Activated CD8-positive, alpha-beta memory T cell treated with anti-CD3 and anti-CD28 coated beads for 4 hours (primary cell): ENCODE data around the gene SNX27.
"Not testable (repeated sequence)": the region's sequence is repeated elsewhere in the genome, so short reads cannot be mapped to it uniquely, and the experiment has no call there.

ENCODE experiments used
- DNase-seq, 2 donors: peaks; one replicate each; pipeline ENCODE4 v3.0.0-alpha.2; 2020; ENCODE audit warnings: low read depth in 2 of 2

The SNX27 gene

DNA sequence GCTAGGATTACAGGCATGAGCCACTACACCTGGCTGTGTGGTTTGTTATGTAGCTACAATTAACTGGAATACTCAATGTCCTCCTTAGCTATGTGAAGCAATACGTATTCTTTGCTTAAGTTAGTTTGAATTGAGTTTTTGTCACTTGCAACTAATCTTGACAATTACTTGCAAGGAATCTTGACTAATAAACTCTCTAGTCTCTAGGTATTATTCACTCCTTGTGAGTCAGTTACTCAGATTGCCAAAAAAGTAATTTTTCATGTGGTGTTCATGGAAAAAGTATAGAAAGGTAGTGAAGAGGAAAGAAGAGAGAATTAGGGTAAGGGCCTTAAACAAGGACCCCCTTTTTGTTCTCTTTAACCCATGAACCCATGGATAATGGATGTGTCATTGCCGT, 7.6 kb upstream of the SNX27 start:
- no peak for DNase-seq

DNA sequence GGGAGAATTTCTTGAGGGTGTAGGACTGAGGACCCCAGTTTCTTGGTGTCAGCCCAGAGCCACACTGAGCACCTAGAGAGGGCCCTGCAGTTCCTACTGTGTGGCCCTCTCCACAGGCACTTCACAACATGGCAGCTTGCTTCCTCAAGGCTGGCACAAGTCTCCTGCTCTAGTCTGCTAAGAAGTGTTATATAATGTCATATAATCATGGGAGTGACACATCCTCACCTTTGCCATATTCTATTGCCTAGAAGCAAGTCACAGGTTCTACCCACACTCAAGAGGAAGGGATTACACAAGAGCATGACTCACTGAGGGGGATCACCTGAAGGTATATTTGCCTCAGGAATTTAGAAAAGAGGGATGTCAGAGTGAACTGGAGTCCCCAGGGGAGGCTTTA, 5.5 kb upstream of the SNX27 start:
- DNase-seq: no peak

DNA sequence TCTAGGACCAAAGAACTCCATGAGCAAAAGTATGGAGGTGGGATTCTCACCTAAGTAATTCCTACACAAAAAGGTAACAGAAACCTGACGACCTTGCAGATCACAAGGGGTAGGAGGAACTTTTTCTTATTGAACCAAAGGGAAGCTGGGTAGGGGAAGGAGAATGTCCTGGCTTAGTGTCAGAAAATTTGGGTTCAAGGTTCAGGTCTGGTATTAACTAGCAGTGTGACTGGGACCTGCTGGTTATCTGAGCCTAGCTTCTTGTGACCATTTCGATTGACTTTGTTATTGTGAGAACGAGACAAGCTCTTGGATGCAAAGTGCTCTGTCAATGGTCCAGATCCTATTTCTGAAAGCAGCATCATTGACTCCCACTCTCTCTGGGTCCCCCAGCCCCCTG, 5.0 kb upstream of the SNX27 start:
- DNase-seq: no peak

DNA sequence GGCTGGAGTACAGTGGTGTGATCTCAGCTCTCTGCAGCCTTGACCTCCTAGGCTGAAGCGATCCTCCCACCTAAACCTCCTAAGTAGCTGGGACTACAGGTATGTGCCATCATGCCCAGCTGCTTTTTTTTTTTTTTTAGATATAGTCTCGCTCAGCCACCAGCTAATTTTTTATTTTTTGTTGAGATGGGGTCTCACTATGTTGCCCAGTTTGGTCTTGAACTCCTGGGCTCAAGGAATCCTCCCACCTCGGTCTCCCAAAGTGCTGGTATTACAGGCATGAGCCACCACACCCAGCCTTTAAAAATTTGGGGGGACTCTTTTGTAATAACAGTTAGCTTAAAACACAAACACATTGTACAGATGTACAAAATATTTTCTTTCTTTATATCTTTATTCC, 1.7 kb upstream of the SNX27 start:
- no peak for DNase-seq

DNA sequence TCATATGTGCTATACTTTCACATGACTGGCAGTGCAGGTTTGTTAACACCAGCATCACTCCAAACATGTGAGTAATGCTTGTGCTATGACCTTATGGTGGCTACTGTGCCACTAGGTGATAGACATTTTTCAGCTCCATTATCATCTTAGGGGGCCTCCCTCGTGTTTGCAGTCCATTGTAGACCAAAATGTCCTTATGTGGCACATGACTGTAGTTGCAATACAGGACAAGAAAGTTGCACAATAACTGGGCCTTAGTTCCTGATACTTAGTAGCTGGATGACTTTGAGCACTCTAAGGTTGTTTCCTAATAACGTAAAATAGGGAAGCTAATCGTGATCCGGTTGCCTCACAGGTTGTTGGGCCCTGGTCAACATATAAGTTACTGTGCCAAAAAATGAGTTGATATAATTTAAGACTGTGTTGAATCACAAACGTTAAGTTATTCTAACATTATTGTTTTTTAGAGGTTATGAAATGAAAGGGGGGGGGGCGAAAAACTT, 511 bp upstream of the SNX27 start:
- DNase-seq: no peak

DNA sequence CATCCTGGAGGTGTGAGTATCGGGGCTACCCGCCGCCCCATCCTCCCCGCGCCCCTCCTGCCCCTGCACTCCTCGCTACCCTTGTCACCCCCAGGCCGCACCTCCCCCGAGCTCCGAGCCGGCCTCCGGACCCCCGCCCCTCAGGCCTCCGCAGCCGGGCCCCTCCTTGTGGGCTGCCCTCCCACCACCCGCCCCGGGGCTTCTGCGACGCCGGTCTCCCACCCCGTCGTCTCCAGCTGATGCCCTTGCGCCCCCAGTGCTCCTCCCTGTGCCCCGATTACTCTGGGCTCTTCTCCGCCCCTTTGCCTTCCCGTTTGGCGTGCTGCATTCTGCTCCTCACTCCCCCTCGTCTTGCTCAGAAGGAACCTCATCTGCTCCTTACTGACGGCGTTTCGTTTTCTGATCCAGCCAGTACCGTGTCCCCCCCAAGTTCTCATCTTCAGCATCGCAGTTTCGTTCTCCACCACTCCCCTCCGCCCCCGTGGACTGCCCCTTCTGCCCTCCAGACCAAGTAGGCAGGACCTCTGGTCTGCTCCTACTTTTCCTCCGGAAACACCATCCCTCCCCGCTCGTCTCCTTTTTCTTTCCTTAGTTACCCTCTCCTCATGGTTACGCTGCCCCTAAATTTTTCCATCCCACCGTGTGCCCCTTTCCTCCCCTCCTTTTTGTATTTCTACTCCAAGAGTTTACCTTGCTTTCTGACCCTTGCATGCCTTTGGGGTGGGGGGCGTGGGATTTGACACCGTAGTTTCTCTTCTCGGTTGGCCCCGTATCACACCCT, 841 bp downstream of the SNX27 start:
- DNase-seq: peak in 1 of 2 donors; percentile 3

DNA sequence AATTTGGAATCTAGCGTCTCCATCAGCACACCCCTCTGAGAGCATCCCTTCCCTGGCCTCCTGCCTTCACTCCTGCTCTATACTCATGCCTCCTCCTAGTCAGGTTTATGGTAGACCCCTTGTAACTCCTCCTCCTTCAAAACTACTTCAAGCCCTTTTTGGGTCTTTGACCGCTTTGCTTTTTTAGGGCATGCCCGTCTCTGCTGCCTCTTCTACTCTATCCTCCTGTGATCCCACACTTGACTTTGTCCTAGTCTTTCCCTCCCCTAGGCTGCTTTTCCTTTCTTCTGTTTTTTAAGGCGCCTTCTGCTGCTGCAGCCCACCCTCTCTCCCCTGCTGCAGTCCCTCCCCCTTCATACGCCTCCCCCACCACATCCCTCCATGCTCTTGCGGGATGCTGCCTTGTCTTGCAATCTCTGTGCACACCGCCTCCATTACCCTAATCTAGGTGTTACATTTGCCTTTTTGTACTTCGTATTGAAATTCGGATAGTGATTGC, 1.5 kb downstream of the SNX27 start:
- no peak for DNase-seq

DNA sequence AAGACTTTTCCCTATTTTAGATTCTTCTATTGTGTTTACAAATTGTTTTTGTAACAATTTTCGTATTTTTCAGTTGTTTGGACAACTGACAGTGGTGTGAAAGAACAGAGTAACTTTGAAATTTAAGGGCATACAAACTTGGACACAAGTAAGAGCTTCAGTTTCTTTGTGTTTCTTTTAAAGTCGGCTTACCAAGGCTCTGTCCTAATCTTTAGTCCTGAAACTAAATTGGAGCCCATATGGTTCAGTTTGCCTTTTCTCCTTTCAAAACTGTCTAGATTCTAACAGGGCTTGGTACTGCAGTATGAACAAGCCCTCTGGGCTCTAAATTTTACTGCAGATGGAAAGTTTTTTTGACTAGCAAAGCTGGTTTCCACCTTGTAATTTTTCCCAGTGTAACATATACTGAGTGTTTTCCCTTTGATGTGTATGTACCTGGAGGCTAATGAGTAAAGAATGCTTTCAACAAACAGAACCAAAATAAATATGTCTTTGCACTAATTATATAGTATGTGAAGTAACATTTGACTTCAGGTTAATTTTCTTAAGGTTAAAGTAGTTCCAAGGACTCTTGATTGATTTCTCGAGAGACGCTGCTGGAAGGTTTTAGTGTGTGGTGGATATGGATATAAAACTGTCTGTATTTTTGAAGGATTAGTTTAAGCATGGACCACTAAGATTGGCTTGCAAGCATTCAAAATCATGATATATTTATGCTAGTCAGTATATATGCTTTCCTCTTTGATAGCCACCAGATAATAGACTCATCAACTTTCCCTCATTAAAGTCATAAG, 4.1 kb downstream of the SNX27 start:
- DNase-seq: no peak

DNA sequence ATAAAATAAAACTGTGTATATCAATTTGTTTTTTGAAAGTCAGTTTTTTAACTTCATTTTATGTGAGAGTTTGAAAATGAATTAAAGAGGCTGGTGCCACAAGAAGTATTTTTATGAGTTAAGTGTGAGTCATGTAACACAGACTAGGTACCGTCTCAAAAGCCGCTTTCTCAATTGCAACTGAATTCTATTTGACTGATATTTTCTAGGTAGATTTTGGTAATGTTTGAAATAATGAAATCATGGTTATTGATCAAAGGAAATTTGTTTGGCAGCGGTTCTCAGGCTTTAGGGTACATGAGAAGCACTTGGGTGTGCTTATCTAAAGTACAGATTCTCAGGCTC, 4.6 kb downstream of the SNX27 start:
- DNase-seq: no peak

DNA sequence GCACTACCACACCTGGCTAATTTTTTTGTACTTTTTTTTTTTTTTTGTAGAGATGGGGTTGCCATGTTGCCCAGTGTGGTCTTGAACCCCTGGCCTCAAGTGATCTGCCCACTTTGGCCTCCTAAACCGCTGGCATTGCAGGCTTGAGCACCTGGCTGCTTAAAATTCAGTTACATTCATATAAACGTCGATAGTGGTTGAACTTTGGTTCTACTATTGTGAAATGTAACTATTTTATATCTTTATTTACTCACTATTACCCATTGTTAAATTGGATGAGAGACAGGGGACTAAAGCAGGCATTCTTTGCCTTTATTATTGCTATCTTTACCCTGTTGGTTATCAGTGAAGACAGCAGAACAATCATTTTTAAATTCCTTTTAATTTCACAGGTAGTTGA, 6.2 kb downstream of the SNX27 start:
- DNase-seq: no peak

DNA sequence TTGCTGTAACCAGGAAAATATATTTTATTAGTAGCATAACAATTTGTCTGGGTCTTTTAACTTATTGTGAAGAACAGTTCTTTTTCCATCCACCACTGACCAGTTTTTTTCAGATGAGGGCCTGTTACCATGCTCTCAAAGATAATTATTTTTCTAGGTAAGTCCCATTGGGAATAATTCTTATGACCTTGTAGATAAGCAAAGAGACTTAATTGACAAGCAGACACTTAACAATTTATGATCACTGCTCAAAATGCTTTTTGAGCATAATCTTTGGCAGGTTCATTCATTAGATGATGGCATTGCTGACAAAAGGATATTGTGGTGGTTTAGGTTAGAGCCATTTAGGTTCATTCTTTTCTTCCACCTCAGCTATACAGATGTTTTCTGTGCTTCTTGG, 6.6 kb downstream of the SNX27 start:
- DNase-seq: no peak

DNA sequence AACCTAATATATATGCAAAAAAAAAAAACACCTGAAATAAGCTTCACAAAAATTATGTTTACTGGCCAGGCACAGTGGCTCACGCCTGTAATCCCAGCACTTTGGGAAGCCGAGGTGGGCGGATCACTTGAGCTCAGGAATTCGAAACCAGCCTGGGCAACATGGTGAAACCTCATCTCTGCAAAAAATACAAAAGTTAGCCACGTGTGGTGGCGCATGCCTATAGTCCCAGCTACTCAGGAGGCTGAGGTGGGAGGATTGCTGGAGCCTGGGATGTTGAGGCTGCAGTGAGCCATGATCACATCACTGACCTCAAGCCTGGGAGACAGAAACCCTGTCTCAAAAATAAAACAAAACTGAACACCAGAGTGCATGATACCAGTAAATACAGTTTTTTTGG, 7.1 kb downstream of the SNX27 start:
- not testable (repeated sequence) for DNase-seq

DNA sequence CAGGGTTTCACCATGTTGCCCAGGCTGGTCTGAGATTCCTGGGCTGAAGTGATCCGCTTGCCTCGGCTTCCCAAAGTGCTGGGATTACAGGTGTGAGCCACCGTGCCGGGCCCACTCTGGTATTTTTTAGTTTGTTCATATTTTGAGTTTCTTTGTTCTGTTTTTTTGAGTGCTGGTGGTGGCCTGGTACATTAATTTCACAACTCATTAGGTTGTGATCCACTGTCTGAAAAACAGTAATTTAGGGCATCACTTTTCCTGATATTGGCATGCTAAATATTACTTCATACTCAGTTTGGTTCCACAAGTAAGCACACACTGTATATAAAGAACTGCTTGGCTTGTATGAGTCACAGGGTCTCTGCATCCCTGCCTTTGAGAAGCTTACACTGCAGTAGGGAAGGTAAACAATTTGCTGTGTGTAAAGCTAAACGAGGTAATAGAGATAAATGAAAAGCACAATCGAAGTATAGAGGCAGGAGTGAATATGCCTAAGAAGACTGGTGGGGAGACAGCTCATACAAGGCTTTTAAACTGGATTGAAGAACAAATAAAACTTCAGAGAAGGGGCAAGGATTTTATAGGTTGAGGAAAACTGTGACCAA, 7.7 kb downstream of the SNX27 start:
- DNase-seq: no peak

DNA sequence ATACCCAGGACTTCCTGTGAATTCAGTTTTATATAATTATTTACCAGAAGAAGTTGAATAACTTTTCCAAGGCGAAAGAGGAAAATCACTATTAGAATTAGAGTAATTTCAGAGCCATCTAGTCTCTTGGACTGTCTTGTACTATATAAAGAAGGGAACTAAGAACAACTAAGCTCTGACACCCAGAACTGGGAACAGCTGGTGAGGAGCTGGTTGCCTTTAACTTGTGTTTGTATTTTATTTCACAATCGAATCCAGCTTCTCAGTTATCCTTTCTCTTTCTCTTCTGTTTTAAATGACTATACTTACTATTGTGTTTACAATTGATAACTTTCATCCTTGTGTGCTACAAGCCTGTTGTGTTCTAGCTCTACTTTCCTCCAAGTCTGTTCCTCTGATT, 8.4 kb downstream of the SNX27 start:
- no peak for DNase-seq

DNA sequence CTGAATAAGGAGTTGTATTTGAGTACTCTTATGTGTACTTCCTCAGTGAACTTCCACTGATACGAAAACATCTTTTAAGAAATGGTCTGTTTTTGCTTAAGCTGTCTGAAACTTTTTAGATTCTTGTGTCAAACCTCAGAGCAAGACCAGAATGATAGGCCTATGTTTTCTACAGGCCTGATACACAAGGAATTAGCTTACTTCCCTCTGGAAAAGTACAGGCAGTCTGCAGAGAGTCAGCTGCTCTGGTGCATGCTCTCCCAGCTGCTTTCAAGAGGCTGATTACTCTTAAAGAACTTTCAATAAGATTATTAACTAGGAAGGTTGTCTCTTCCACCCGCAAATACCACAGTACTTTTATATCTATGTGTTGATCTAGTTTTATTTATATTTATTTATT, 9.5 kb downstream of the SNX27 start:
- no peak for DNase-seq

DNA sequence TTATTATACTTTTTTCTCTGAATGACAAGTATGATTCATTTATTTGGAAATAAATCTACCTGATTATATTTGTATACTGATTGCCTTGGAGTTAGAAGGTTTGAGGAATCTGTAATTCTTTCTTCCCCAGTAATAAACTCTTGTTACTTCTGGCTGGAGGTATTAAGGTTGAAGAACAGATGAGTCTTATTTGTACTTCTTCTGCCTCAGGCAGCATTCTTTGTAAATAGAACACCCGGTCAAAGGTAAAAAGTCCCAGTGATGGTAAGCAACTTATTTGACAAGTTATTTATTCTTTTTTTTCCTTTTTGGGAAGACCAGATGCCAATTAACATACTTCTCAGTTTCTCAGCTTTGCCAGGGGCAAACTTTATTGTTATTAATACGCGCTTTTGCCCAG, 12.9 kb downstream of the SNX27 start:
- DNase-seq: no peak

DNA sequence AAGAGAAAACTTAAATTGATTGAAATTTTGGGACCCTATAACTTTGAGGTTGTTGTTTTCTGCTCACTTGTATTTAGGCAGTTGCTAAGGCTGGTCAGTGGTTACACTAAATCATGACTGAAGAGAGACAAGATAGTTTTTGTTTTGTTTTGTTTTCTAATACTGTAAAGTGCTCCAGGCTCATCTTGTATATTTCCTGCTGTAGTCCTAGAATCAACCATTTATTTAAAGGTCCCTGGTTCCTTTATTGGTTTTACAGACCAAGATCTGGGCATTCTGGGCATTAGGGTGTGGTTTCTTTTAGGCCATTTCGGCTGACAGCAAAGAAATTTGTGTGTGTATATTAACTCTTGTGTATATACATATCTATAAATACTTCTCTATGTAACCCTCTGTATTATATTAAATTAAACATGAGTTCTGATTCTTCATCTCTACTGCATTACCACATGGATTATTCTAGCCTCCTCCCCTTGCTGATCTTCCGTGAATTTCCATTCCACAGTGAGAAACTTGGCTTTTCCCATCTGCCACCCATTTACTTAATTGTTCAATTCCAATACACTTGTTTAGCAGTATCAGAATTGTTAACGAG, 15.0 kb downstream of the SNX27 start:
- no peak for DNase-seq

DNA sequence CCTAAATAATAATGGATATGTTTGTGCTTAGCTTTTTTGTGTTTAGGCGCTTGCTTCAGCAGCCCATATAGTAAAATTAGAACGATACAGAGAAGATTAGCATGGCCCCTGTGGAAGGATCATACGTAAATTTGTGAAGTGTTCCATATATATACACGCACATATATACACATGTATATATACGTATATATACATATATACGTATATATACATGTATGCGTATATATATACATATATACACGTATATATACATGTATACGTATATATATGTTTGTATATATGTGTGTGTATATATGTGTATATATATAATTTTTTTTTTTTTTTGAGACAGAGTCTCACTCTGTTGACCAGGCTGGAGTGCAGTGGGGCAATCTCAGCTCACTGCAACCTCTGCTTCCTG, 17.4 kb downstream of the SNX27 start:
- no peak for DNase-seq

DNA sequence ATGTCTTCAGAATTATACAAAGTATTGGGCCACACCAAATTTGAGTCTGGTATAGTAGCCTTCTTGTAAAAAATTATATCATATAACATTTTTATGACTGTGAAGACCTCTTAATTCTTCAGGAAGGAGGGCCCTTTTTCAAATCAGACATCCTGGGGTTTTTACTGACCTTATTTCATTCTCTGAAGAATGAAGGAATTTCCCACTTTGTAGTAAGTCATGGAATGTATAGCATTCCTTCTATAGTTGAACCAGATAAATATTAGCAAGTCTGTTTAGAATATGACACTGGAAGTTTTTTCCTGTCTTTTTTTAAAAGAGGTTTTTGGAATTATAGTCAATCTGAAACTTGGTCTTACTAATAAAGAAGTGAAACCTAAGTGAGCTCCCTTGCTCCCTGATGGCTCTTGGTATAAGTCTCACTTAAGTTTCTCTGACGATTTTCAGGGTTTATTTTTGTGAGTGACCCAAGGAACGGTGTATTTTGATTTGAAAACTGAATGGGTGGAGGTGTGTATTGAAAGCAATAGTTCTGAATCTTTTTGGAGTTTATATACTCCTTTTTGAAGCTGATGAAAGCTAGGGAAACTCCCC, 23.7 kb downstream of the SNX27 start:
- no peak for DNase-seq

DNA sequence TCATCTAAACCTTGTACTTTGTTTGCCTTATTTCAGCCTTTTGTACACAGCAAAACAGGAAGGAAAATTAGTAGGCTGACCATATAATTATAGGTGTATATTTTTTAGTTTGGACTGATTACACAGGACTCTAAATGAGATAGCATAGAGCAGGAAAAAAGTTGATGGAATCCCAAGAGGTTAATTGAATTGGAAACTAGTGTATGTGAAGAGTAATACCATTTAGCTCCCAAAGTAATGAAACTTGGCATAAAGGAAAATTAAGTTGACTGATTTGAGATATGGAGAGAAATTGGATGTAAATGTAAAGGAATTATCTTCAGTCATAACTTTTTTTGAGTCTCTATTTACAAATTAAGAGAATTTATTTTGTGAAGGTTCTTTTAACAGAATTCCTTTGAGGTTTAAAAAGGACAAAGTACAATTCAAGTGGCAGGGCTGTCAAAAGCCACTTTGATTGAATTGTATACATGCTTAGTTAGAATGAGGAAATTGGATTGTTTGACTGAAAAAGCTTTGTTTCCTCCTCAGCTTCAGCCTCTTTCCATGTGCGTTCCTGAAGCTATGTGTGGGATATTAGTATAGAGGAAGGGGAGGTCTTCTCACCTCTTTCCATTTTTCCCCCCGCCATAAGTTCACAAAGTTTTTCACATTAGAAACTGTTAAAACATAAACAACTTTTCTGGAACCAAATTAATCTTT, 26.4 kb downstream of the SNX27 start:
- no peak for DNase-seq

DNA sequence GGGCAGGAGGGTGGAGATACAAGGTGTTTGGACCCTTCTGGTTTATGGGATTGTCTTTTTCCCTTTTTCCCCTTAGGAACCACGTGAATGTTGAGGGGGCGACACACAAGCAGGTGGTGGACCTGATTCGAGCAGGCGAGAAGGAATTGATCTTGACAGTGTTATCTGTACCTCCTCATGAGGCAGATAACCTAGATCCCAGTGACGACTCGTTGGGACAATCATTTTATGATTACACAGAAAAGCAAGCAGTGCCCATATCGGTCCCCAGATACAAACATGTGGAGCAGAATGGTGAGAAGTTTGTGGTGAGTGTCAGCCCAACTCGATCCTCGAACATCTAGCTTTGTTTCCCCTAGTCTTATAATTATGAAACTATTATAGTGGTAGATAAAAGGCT, 27.0 kb downstream of the SNX27 start:
- no peak for DNase-seq
